Measurements from ENCODE around the gene ZDHHC8.

The ZDHHC8 gene

GRCh38 chr22:20127869-20128618, 3.6 kb upstream of the ZDHHC8 start:
- in situ Hi-C loops (cut with MboI; ENCODE audit: low sequenced_read_pairs), result no loop called here

- in situ Hi-C loops (cut with MboI; ENCODE audit: low sequenced_read_pairs), result no loop called here
These were observed 3.0 kb upstream of the ZDHHC8 start for GRCh38 chr22:20128619-20128901.

- in situ Hi-C loops (cut with MboI; ENCODE audit: low sequenced_read_pairs), result no loop called here
These were observed 2.5 kb upstream of the ZDHHC8 start for GRCh38 chr22:20128902-20129746.

GRCh38 chr22:20129747-20130014, 1.9 kb upstream of the ZDHHC8 start:
- in situ Hi-C loops (cut with MboI; ENCODE audit: low sequenced_read_pairs), result no loop called here

- in situ Hi-C loops (cut with MboI; ENCODE audit: low sequenced_read_pairs), result no loop called here
These were observed 1.3 kb upstream of the ZDHHC8 start for GRCh38 chr22:20130319-20130718.

- in situ Hi-C loops (cut with MboI; ENCODE audit: low sequenced_read_pairs), result no loop called here
These were observed 640 bp upstream of the ZDHHC8 start for GRCh38 chr22:20130731-20131596.

- in situ Hi-C loops (cut with MboI; ENCODE audit: low sequenced_read_pairs), result no loop called here
These were observed 468 bp downstream of the ZDHHC8 start for GRCh38 chr22:20131859-20132685.

- in situ Hi-C loops (cut with MboI; ENCODE audit: low sequenced_read_pairs), result no loop called here
These were observed 1.2 kb downstream of the ZDHHC8 start for GRCh38 chr22:20132686-20133246.

- in situ Hi-C loops (cut with MboI; ENCODE audit: low sequenced_read_pairs), result no loop called here
These were observed 2.4 kb downstream of the ZDHHC8 start for GRCh38 chr22:20133930-20134549.

- in situ Hi-C loops (cut with MboI; ENCODE audit: low sequenced_read_pairs), result no loop called here
These were observed 3.7 kb downstream of the ZDHHC8 start for GRCh38 chr22:20135265-20135664.

GRCh38 chr22:20135806-20136602, 4.4 kb downstream of the ZDHHC8 start:
- in situ Hi-C loops (cut with MboI; ENCODE audit: low sequenced_read_pairs), result no loop called here

- in situ Hi-C loops (cut with MboI; ENCODE audit: low sequenced_read_pairs), result no loop called here
These were observed 4.9 kb downstream of the ZDHHC8 start for GRCh38 chr22:20136603-20136873.

- in situ Hi-C loops (cut with MboI; ENCODE audit: low sequenced_read_pairs), result no loop called here
These were observed 5.5 kb downstream of the ZDHHC8 start for GRCh38 chr22:20137113-20137512.

- in situ Hi-C loops (cut with MboI; ENCODE audit: low sequenced_read_pairs), result no loop called here
These were observed 6.2 kb downstream of the ZDHHC8 start for GRCh38 chr22:20137671-20138416.

GRCh38 chr22:20138417-20138738, 6.8 kb downstream of the ZDHHC8 start:
- in situ Hi-C loops (cut with MboI; ENCODE audit: low sequenced_read_pairs), result no loop called here

GRCh38 chr22:20138868-20139267, 7.3 kb downstream of the ZDHHC8 start:
- in situ Hi-C loops (cut with MboI; ENCODE audit: low sequenced_read_pairs), result no loop called here

GRCh38 chr22:20139391-20140106, 7.9 kb downstream of the ZDHHC8 start:
- in situ Hi-C loops (cut with MboI; ENCODE audit: low sequenced_read_pairs), result no loop called here

GRCh38 chr22:20140107-20140445, 8.5 kb downstream of the ZDHHC8 start:
- in situ Hi-C loops (cut with MboI; ENCODE audit: low sequenced_read_pairs), result no loop called here
